Mammary epithelial cell (primary cell): ENCODE results near the gene CCDC159.

Experiments used
- CTCF ChIP-seq, 2 donors: IDR thresholded peaks in 1 of 2; conservative IDR thresholded peaks in 1 of 2; 2 replicates each; pipeline ENCODE4 v1.5.1; 2011 to 2012; ENCODE audit warnings: inconsistent platforms in 2 of 2, low read length in 2 of 2, mild to moderate bottlenecking in 2 of 2, control low read depth in 1 of 2, low read depth in 1 of 2; ENCODE audit not compliant: insufficient read depth in 1 of 2; ENCODE audit errors: extremely low read depth in 1 of 2
- EZH2 ChIP-seq: IDR thresholded peaks from 2 replicates; pipeline ENCODE4 v1.6.1; 2012; ENCODE audit warnings: low read length, inconsistent platforms, borderline replicate concordance

DNA sequence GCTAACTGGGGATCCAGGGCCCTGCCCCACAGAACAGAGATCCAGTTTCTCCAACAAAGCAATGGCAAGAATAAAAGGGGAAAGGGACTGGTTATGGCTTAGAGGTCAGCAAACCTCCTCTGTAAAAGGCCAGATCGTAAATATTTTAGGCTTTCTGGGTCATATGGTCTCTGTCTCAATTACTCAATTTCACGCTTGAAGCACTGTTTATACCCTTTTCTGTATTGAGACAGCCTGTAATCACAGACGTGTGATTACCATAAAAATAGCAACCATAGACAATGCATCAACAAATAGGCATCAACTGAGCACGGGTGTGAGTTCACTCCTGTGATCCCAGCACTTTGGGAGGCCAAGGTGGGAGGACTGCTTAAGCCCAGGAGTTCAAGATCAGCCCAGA, 16.2 kb upstream of the CCDC159 start:
- TF ChIP-seq CTCF (conservative IDR thresholded peaks at IDR 0.05 in 1 of 2, IDR thresholded peaks at IDR 0.05 in 1 of 2; ENCODE audit: extremely low read depth in 1 of 2, insufficient read depth in 1 of 2, low read depth in 1 of 2, low read length in 2 of 2) (no peak), EZH2 (no peak)
